Measurements from ENCODE around the gene CBY3. TPM values are rescaled to one million over a fixed set of nuclear protein-coding genes. Genes with fewer than 3 reads are reported as not detected.

CBY3 gene
- total RNA-seq, 1 donor from 2014 or later = not detected

Other genes starting within 250 kb of the CBY3 start
- 41.9 TPM for gene RUFY1, start 130.5 kb downstream of the CBY3 start, total RNA-seq (ENCODE audit: insufficient read depth, low replicate concordance)
- 508 TPM for gene HNRNPH1, start 57.4 kb downstream of the CBY3 start, total RNA-seq (ENCODE audit: insufficient read depth, low replicate concordance)
- gene CANX, start 17.9 kb upstream of the CBY3 start, total RNA-seq (ENCODE audit: insufficient read depth, low replicate concordance) = 365 TPM
- 11.8 TPM for gene MAML1, start 51.8 kb upstream of the CBY3 start, total RNA-seq (ENCODE audit: insufficient read depth, low replicate concordance)
- 4.1 TPM for gene LTC4S, start 113.0 kb upstream of the CBY3 start, total RNA-seq (ENCODE audit: insufficient read depth, low replicate concordance)
- gene MGAT4B, start 125.8 kb upstream of the CBY3 start, total RNA-seq (ENCODE audit: insufficient read depth, low replicate concordance) = 43.3 TPM
- 125 TPM for gene SQSTM1, start 139.9 kb upstream of the CBY3 start, total RNA-seq (ENCODE audit: insufficient read depth, low replicate concordance)
- gene MRNIP, start 177.8 kb upstream of the CBY3 start, total RNA-seq (ENCODE audit: insufficient read depth, low replicate concordance) = 27.9 TPM
- 71.0 TPM for gene TBC1D9B, start 226.9 kb upstream of the CBY3 start, total RNA-seq (ENCODE audit: insufficient read depth, low replicate concordance)

Measured in umbilical cord (tissue), 1 donor.